Measurements from ENCODE around the gene ATG16L2. TPM values are rescaled to one million over a fixed set of nuclear protein-coding genes. Genes with fewer than 3 reads are reported as not detected.

Gene ATG16L2
- total and polyA plus RNA-seq, 2 of the 4 experiments (the other 2 are of a cell fraction): 1.3 to 12.7 TPM

- H3K4ac ChIP-seq (ENCODE audit: low read depth, low read length): no peak overlapping the region
- dilution Hi-C loops (cut with HindIII; ENCODE audit: low sequenced_read_pairs, unreplicated experiment): no loop called here
Measured at GRCh38 chr11:72824811-72825505, 10.7 kb downstream of the ATG16L2 start.

More at GRCh38 chr11:72824811-72825505, 10.7 kb downstream of the ATG16L2 start:
- intact Hi-C loops (cut with micrococcal nuclease): no loop called here
- no peak overlapping the region for H3K23ac ChIP-seq (ENCODE audit: low read depth, low read length)
- no peak overlapping the region for H3K9ac ChIP-seq (ENCODE audit: low read depth, low read length)
- H3K4me3 ChIP-seq (ENCODE audit: insufficient read depth, low read depth, low read length): no peak overlapping the region
- no peak overlapping the region for H2BK15ac ChIP-seq (ENCODE audit: low read depth, low read length)
- H3K36me3 ChIP-seq (ENCODE audit: control insufficient read depth, insufficient read depth, low read length): no peaks in the 10 kb centered on the region
- 100% methylated on average over 1 of the region's 15 CpGs; no CpG with 5 or more reads in 1 of the 2 experiments for WGBS, 2 experiments (ENCODE audit: extremely low coverage in 2 of 2, insufficient read length in 1 of 2)
- H3K79me1 ChIP-seq (ENCODE audit: low read depth in 1 of 2, low read length in 2 of 2): peaks cover 0 to 8% of the 10 kb centered on the region in 2 experiments; a peak in 1 of 4 replicates
- H4K8ac ChIP-seq (ENCODE audit: low read depth in 2 of 2, low read length in 2 of 2): no peak overlapping the region
- H3K56ac ChIP-seq (ENCODE audit: extremely low read depth, insufficient read depth, low read length): no peak overlapping the region
- ChIA-PET CTCF (no interaction called here), POLR2A (ENCODE audit: unreplicated experiment) (no interaction called here)
- no peak for TF ChIP-seq ELK1 (IDR thresholded peaks at IDR 0.05; ENCODE audit: borderline replicate concordance, low read depth, low read length)
- no peak for TF ChIP-seq MXI1 (IDR thresholded peaks at IDR 0.05; ENCODE audit: borderline replicate concordance, low read depth, low read length)
- no peak for TF ChIP-seq POLR2A (IDR thresholded peaks at IDR 0.05; ENCODE audit: low read depth, low read length)
- TF ChIP-seq NFE2L2 (IDR thresholded peaks at IDR 0.05; ENCODE audit: low read depth, low read length): no peak
- TF ChIP-seq USF2 (IDR thresholded peaks at IDR 0.05; ENCODE audit: low read depth, low read length): no peak
- TF ChIP-seq BHLHE40 (IDR thresholded peaks at IDR 0.05; ENCODE audit: low read depth, low read length): no peak
- TF ChIP-seq RFX5 (IDR thresholded peaks at IDR 0.05; ENCODE audit: low read depth, low read length): no peak
- TF ChIP-seq SMC3 (IDR thresholded peaks at IDR 0.05; ENCODE audit: low read depth, low read length): no peak
- H3K4me2 ChIP-seq (ENCODE audit: low read depth, low read length): no peak overlapping the region
- no peaks in the 10 kb centered on the region for H3K9me3 ChIP-seq (ENCODE audit: control insufficient read depth, insufficient read depth, low read length)
- no peak overlapping the region for H2BK5ac ChIP-seq (ENCODE audit: low read depth, low read length, poor library complexity, severe bottlenecking)
- no peak overlapping the region for H3K27ac ChIP-seq (ENCODE audit: insufficient read depth, low read length)
- no peak overlapping the region for H3K18ac ChIP-seq (ENCODE audit: low read depth, low read length)
- H3K9me1 ChIP-seq (ENCODE audit: insufficient read depth, low read length): peaks cover 11% of the 10 kb centered on the region
- H4K5ac ChIP-seq (ENCODE audit: low read depth, low read length): no peak overlapping the region
- ATAC-seq (ENCODE audit: low read depth) (no peak), DNase-seq (no peak)
- no peak overlapping the region for H4K91ac ChIP-seq (ENCODE audit: insufficient read depth, low read depth, low read length)
- no TSS peak for BruUV-seq (replicated peaks)
- no peak overlapping the region for H2BK120ac ChIP-seq (ENCODE audit: low read depth, low read length)
- in situ Hi-C loops (cut with MboI; ENCODE audit: low sequenced_read_pairs): loop anchor here (5.0 kb wide), 1 partner anchor 417 kb away; no protein-coding TSS in a partner anchor
- H2AK9ac ChIP-seq (replicated peaks; ENCODE audit: low read depth, low read length, poor library complexity): peak overlapping the region; percentile 61
- H3K27me3 ChIP-seq (ENCODE audit: control insufficient read depth, insufficient read depth, low read length): no peaks in the 10 kb centered on the region
- H2AK5ac ChIP-seq (ENCODE audit: low read depth, low read length): 0 out of 2 replicates have a peak overlapping the region, but pooled peaks have one; percentile 5
- peaks cover 5% of the 10 kb centered on the region; the same call in 1 of the 2 replicates for H4K20me1 ChIP-seq (ENCODE audit: insufficient read depth, low read length)
- H3K4me1 ChIP-seq (ENCODE audit: control insufficient read depth, insufficient read depth, low read length): peaks cover 9% of the 10 kb centered on the region
- no peak overlapping the region for H2BK20ac ChIP-seq (ENCODE audit: low read depth, low read length)
- H3K14ac ChIP-seq (replicated peaks; ENCODE audit: low read depth, low read length): no peak overlapping the region
- H2AFZ ChIP-seq (replicated peaks; ENCODE audit: low read length, poor library complexity): no peak overlapping the region

Data from IMR-90 (cell line).